IMR-90 (cell line): ENCODE data around the gene CYP4Z1. TPM values are rescaled to one million over a fixed set of nuclear protein-coding genes. Genes with fewer than 3 reads are reported as not detected.

Experiments
- ATAC-seq: fragments of 200-7000 bp; cut with Tn5 transposase; 2 replicates; pipeline ENCODE4 v1.9.1; 2020; ENCODE audit warnings: low read depth, mild to moderate bottlenecking, moderate library complexity
- BruUV-seq: library from RNA; stranded (reverse); fragments of 400-500 nt; replicated peaks from 2 replicates; lab custom pipeline; 2021; lab: Mats Ljungman, UMichigan
- CTCF ChIA-PET: fragments of 300-600 bp; formaldehyde crosslinking; extraction: SDS; loops from one replicate; lab custom pipeline; 2021; ENCODE audit warnings: antibody characterized with exemption; lab: Yijun Ruan, JAX
- POLR2A ChIA-PET: fragments of 300-600 bp; sonication (Branson Sonifier 250); formaldehyde crosslinking; loops from one replicate; lab custom pipeline; 2022; ENCODE audit warnings: antibody characterized with exemption; ENCODE audit not compliant: unreplicated experiment; lab: Charles Lee
- DNase-seq: peaks from one replicate; pipeline ENCODE4 v3.0.0; 2013
- H2AFZ ChIP-seq: replicated peaks from 2 replicates; pipeline ENCODE3; 2013; ENCODE audit warnings: low read length, mild to moderate bottlenecking; ENCODE audit not compliant: poor library complexity
- H2AK5ac ChIP-seq: 2 replicates; pipeline ENCODE4 v1.6.1; 2013; ENCODE audit warnings: low read depth, low read length, inconsistent platforms
- H2AK9ac ChIP-seq: replicated peaks from 2 replicates; pipeline ENCODE3; 2013; ENCODE audit warnings: mild to moderate bottlenecking, low read depth, low read length, moderate library complexity; ENCODE audit not compliant: poor library complexity
- H2BK120ac ChIP-seq: 2 replicates; pipeline ENCODE4 v1.6.1; 2013; ENCODE audit warnings: low read depth, low read length, inconsistent platforms
- H2BK15ac ChIP-seq: 3 replicates; pipeline ENCODE4 v1.6.1; 2013; ENCODE audit warnings: low read depth, low read length, inconsistent platforms
- H2BK20ac ChIP-seq: 2 replicates; pipeline ENCODE4 v1.6.1; 2013; ENCODE audit warnings: low read depth, mild to moderate bottlenecking, inconsistent platforms, low read length, moderate library complexity
- H2BK5ac ChIP-seq: 2 replicates; pipeline ENCODE4 v1.6.1; 2013; ENCODE audit warnings: mild to moderate bottlenecking, low read depth, low read length, inconsistent platforms; ENCODE audit not compliant: poor library complexity, severe bottlenecking
- H3K14ac ChIP-seq: replicated peaks from 2 replicates; pipeline ENCODE4 v1.6.1; 2013; ENCODE audit warnings: low read depth, low read length, inconsistent platforms
- H3K18ac ChIP-seq: 2 replicates; pipeline ENCODE4 v1.6.1; 2013; ENCODE audit warnings: low read depth, low read length, control low read depth
- H3K23ac ChIP-seq: 2 replicates; pipeline ENCODE4 v1.6.1; 2013; ENCODE audit warnings: low read depth, low read length, inconsistent platforms
- H3K27ac ChIP-seq: 2 replicates; pipeline ENCODE4 v1.5.1; 2013; ENCODE audit warnings: mild to moderate bottlenecking, control low read depth, low read length; ENCODE audit not compliant: insufficient read depth
- H3K27me3 ChIP-seq: 2 replicates; pipeline ENCODE4 v1.6.1; 2013; ENCODE audit warnings: low read length; ENCODE audit not compliant: control insufficient read depth, insufficient read depth
- H3K36me3 ChIP-seq: 2 replicates; pipeline ENCODE4 v1.6.1; 2013; ENCODE audit warnings: low read length, mixed read lengths; ENCODE audit not compliant: control insufficient read depth, insufficient read depth
- H3K4ac ChIP-seq: 2 replicates; pipeline ENCODE4 v1.6.1; 2013; ENCODE audit warnings: low read depth, low read length, inconsistent platforms
- H3K4me1 ChIP-seq: 2 replicates; pipeline ENCODE4 v1.6.1; 2013; ENCODE audit warnings: low read length, mixed read lengths; ENCODE audit not compliant: control insufficient read depth, insufficient read depth
- H3K4me2 ChIP-seq: 2 replicates; pipeline ENCODE4 v1.6.1; 2013; ENCODE audit warnings: low read depth, mild to moderate bottlenecking, control low read depth, low read length, moderate library complexity
- H3K4me3 ChIP-seq: 2 replicates; pipeline ENCODE4 v1.5.1; 2013; ENCODE audit warnings: low read depth, mild to moderate bottlenecking, control low read depth, low read length, moderate library complexity; ENCODE audit not compliant: insufficient read depth
- H3K56ac ChIP-seq: 2 replicates; pipeline ENCODE4 v1.6.1; 2013; ENCODE audit warnings: low read length, inconsistent platforms; ENCODE audit not compliant: insufficient read depth; ENCODE audit errors: extremely low read depth
- H3K79me1 ChIP-seq, 2 experiments: 2 replicates each; pipeline ENCODE4 v1.6.1; 2013; ENCODE audit warnings: low read length in 2 of 2, inconsistent platforms in 1 of 2, low read depth in 1 of 2
- H3K9ac ChIP-seq: 2 replicates; pipeline ENCODE4 v1.6.1; 2013; ENCODE audit warnings: low read depth, low read length, control low read depth
- H3K9me1 ChIP-seq: 2 replicates; pipeline ENCODE4 v1.6.1; 2013; ENCODE audit warnings: low read length, inconsistent platforms; ENCODE audit not compliant: insufficient read depth
- H3K9me3 ChIP-seq: 2 replicates; pipeline ENCODE4 v1.6.1; 2013; ENCODE audit warnings: low read length; ENCODE audit not compliant: control insufficient read depth, insufficient read depth
- H4K20me1 ChIP-seq: 2 replicates; pipeline ENCODE4 v1.6.1; 2013; ENCODE audit warnings: low read length, inconsistent platforms; ENCODE audit not compliant: insufficient read depth
- H4K5ac ChIP-seq: 2 replicates; pipeline ENCODE4 v1.6.1; 2013; ENCODE audit warnings: mild to moderate bottlenecking, low read depth, low read length, control low read depth
- H4K8ac ChIP-seq, 2 experiments: 2 replicates each; pipeline ENCODE4 v1.6.1; 2013; ENCODE audit warnings: low read depth in 2 of 2, low read length in 2 of 2, control low read depth in 1 of 2, inconsistent platforms in 1 of 2
- H4K91ac ChIP-seq: 2 replicates; pipeline ENCODE4 v1.6.1; 2013; ENCODE audit warnings: low read depth, low read length, inconsistent platforms; ENCODE audit not compliant: insufficient read depth
- MAFK ChIP-seq: IDR thresholded peaks from 2 replicates; pipeline ENCODE4 v1.6.1; 2012; ENCODE audit warnings: low read depth, low read length, improper control_type of control experiment
- RCOR1 ChIP-seq: IDR thresholded peaks from 2 replicates; pipeline ENCODE4 v1.6.1; 2012; ENCODE audit warnings: mild to moderate bottlenecking, low read length, improper control_type of control experiment; ENCODE audit not compliant: insufficient replicate concordance
- SMC3 ChIP-seq: fragments of 150-350 bp; IDR thresholded peaks from 2 replicates; pipeline ENCODE4 v1.6.1; 2016; ENCODE audit warnings: low read depth, mild to moderate bottlenecking, antibody characterized with exemption, low read length, moderate library complexity
- WGBS, 2 experiments: methylation state at CpG; one replicate each; pipeline versions ENCODE4 v1.1.5 to v1.1.7; 2013; ENCODE audit warnings: missing lambda C conversion rate in 2 of 2; ENCODE audit not compliant: insufficient read length in 1 of 2; ENCODE audit errors: extremely low coverage in 2 of 2; 5-methylcytosine and 5-hydroxymethylcytosine counted together
- dilution Hi-C: fragments of 300-500 bp; cut with HindIII; formaldehyde crosslinking; loops from one replicate; pipeline ENCODE4 v1.14.3; 2018; ENCODE audit warnings: low sequenced_read_pairs; ENCODE audit not compliant: unreplicated experiment
- in situ Hi-C: fragments of 300-500 bp; cut with MboI; formaldehyde crosslinking; loops from 3 replicates; pipeline ENCODE4 v1.14.3; 2019; ENCODE audit warnings: low sequenced_read_pairs, inconsistent platforms, mixed read lengths
- intact Hi-C: fragments of 100-400 bp; cut with micrococcal nuclease; formaldehyde crosslinking; loops from 2 replicates; pipeline ENCODE4 v1.10.0; 2022
- polyA plus RNA-seq, 3 experiments: library from polyadenylated mRNA; depleted of rRNA; stranded (reverse); fragments of >200 nt; gene quantifications; 2 replicates each; pipeline ENCODE4 v1.2.3, GENCODE V29; 2012; ENCODE audit warnings: low replicate concordance in 1 of 3
- total RNA-seq: library from RNA; depleted of rRNA; stranded (reverse); fragments of >200 nt; gene quantifications from 2 replicates; pipeline ENCODE4 v1.2.3, GENCODE V29; 2012

The CYP4Z1 gene
- total and polyA plus RNA-seq, 2 of the 4 experiments (the other 2 are of a cell fraction) = not detected

GRCh38 chr1:47067097-47067594, at the start of gene CYP4Z1 (continued):
- TF ChIP-seq SMC3 = no peak

- H3K79me1 ChIP-seq = no peaks in the 10 kb centered on the region
- no TSS peak for BruUV-seq
- H3K14ac ChIP-seq = no peak overlapping the region
- no peak overlapping the region for H3K56ac ChIP-seq
- H3K18ac ChIP-seq = no peak overlapping the region
- no peak overlapping the region for H3K4me3 ChIP-seq
- H4K91ac ChIP-seq = no peak overlapping the region
- H2BK20ac ChIP-seq = no peak overlapping the region
- H3K27ac ChIP-seq = no peak overlapping the region
- no peak overlapping the region for H2AK9ac ChIP-seq
- CTCF ChIA-PET = no interaction called here
- no peaks in the 10 kb centered on the region for H3K9me1 ChIP-seq
- H2AFZ ChIP-seq = no peak overlapping the region
- POLR2A ChIA-PET = no interaction called here
- H3K4me2 ChIP-seq = no peak overlapping the region
- no peak overlapping the region for H3K23ac ChIP-seq
- DNase-seq (no peak), ATAC-seq (no peak)
- intact Hi-C loops (no loop called here), in situ Hi-C loops (no loop called here), dilution Hi-C loops (no loop called here)
- no peaks in the 10 kb centered on the region; the same call in 1 of the 2 replicates for H3K9me3 ChIP-seq
- H4K20me1 ChIP-seq = no peaks in the 10 kb centered on the region
- no peak overlapping the region for H2BK120ac ChIP-seq
- H3K9ac ChIP-seq = no peak overlapping the region
- no peak for TF ChIP-seq RCOR1
- no peak for TF ChIP-seq MAFK
- no peak for TF ChIP-seq SMC3
- no peak overlapping the region for H4K8ac ChIP-seq
- no peaks in the 10 kb centered on the region for H3K4me1 ChIP-seq
- no peak overlapping the region for H4K5ac ChIP-seq
- no CpG with 5 or more reads among the region's 2 CpGs for WGBS, 2 experiments
- no peak overlapping the region for H2BK15ac ChIP-seq
- H3K36me3 ChIP-seq = no peaks in the 10 kb centered on the region
- H2BK5ac ChIP-seq = no peak overlapping the region
- H3K27me3 ChIP-seq = no peaks in the 10 kb centered on the region
- H2AK5ac ChIP-seq = no peak overlapping the region
- H3K4ac ChIP-seq = no peak overlapping the region
Observed at GRCh38 chr1:47021070-47021469, 46.0 kb upstream of the CYP4Z1 start.
